HepG2 (cell line): Measurements from ENCODE around the gene BTG4. TPM values are rescaled to one million over a fixed set of nuclear protein-coding genes. Genes with fewer than 3 reads are reported as not detected.

Experiments
- ATAC-seq: fragments of 200-7000 bp; cut with Tn5 transposase; 3 replicates; pipeline ENCODE4 v1.9.1; 2020; ENCODE audit warnings: mild to moderate bottlenecking, moderate library complexity
- BruUV-seq: library from RNA; stranded (reverse); fragments of 400-500 nt; replicated peaks from 2 replicates; lab custom pipeline; 2021; lab: Mats Ljungman, UMichigan
- CTCF ChIA-PET: fragments of 300-600 bp; formaldehyde crosslinking; extraction: SDS; loops from one replicate; lab custom pipeline; 2021; ENCODE audit warnings: low total read pairs, inconsistent platforms, low intra/inter-chr PET ratio; lab: Yijun Ruan, JAX
- POLR2A ChIA-PET: fragments of 350-600 bp; sonication (Branson Sonifier 250); formaldehyde crosslinking; loops from one replicate; lab custom pipeline; 2020; ENCODE audit warnings: antibody characterized with exemption, inconsistent platforms; lab: Yijun Ruan, JAX
- DNase-seq: peaks from one replicate; pipeline ENCODE4 v3.0.0-alpha.2; 2015; ENCODE audit warnings: low spot score
- FAIRE-seq: peaks from 3 replicates; lab custom pipeline; 2011; peaks lifted over from hg19 to GRCh38; lab: Jason Lieb, UNC
- H2AFZ ChIP-seq: one replicate; pipeline ENCODE4 v1.6.1; 2011; ENCODE audit warnings: low read length, inconsistent platforms
- H3K27ac ChIP-seq: fragments of 300-600 bp; 3 replicates; pipeline ENCODE4 v1.8.0; 2011; ENCODE audit warnings: mixed run types, mild to moderate bottlenecking, mixed read lengths, low read length, inconsistent platforms; ENCODE audit not compliant: insufficient read depth; ENCODE audit errors: extremely low read length
- H3K27me3 ChIP-seq, 2 experiments: fragments of 200-600 bp in 1 of 2; 2 replicates in 1 of 2; 3 replicates in 1 of 2; pipeline versions ENCODE4 v1.6.0 to v1.8.0; 2011; ENCODE audit warnings: low read length in 2 of 2, mild to moderate bottlenecking in 2 of 2, moderate library complexity in 2 of 2, inconsistent platforms in 1 of 2; ENCODE audit not compliant: insufficient read depth in 2 of 2, control insufficient read depth in 1 of 2
- H3K36me3 ChIP-seq, 2 experiments: fragments of 200-600 bp in 1 of 2; replicated peaks in 1 of 2; 2 replicates in 1 of 2; 3 replicates in 1 of 2; pipeline versions ENCODE4 v1.5.1 to v1.8.0; 2011; ENCODE audit warnings: low read length in 2 of 2, inconsistent platforms in 1 of 2; ENCODE audit not compliant: insufficient read depth in 2 of 2, control insufficient read depth in 1 of 2
- H3K4me1 ChIP-seq: 2 replicates; pipeline ENCODE4 v1.5.1; 2012; ENCODE audit warnings: low read length, inconsistent platforms; ENCODE audit not compliant: insufficient read depth
- H3K4me2 ChIP-seq: 2 replicates; pipeline ENCODE4 v1.6.0; 2011; ENCODE audit warnings: low read depth, low read length, inconsistent platforms
- H3K4me3 ChIP-seq, 3 experiments: fragments of 200-600 bp in 1 of 3; sonication (generic), shearing (Covaris generic) in 1 of 3; replicated peaks in 1 of 3; 2 replicates each; pipeline ENCODE4 v1.5.1; 2011 to 2016; ENCODE audit warnings: low read length in 3 of 3, inconsistent platforms in 2 of 3, low read depth in 2 of 3, mild to moderate bottlenecking in 2 of 3, control low read depth in 1 of 3, mixed read lengths in 1 of 3; ENCODE audit not compliant: insufficient read depth in 1 of 3
- H3K79me2 ChIP-seq: one replicate; pipeline ENCODE4 v1.6.1; 2011; ENCODE audit warnings: low read length, inconsistent platforms; ENCODE audit not compliant: insufficient read depth
- H3K9ac ChIP-seq: 2 replicates; pipeline ENCODE4 v1.6.0; 2011; ENCODE audit warnings: mild to moderate bottlenecking, low read depth, low read length, inconsistent platforms; ENCODE audit not compliant: insufficient read depth
- H3K9me3 ChIP-seq: 2 replicates; pipeline ENCODE4 v1.5.1; 2012; ENCODE audit warnings: mild to moderate bottlenecking, low read length
- H4K20me1 ChIP-seq: 2 replicates; pipeline ENCODE4 v1.6.0; 2011; ENCODE audit warnings: inconsistent platforms, mild to moderate bottlenecking, low read length, moderate library complexity; ENCODE audit not compliant: insufficient read depth
- RNF2 ChIP-seq: fragments of 450-650 bp; conservative IDR thresholded peaks from 2 replicates; pipeline ENCODE4 v1.6.1; 2016; ENCODE audit warnings: low read depth
- ZFP36L1 ChIP-seq: sonication (generic); formaldehyde crosslinking; IDR thresholded peaks from 2 replicates; pipeline ENCODE4 v1.8.0; 2022; ENCODE audit warnings: mild to moderate bottlenecking, missing genetic modification reagents, moderate library complexity
- WGBS: methylation state at CpG from one replicate; pipeline ENCODE4 v1.1.6; 2017; ENCODE audit warnings: low lambda C conversion rate; 5-methylcytosine and 5-hydroxymethylcytosine counted together
- in situ Hi-C: cut with HindIII; loops from 2 replicates; pipeline ENCODE4 v1.10.0; 2017; ENCODE audit warnings: low pct_unique_long_range_greater_than_20kb; ENCODE audit not compliant: extremely low pct_ligation_motif_present
- intact Hi-C: fragments of 100-400 bp; cut with micrococcal nuclease; formaldehyde crosslinking; loops from one replicate; pipeline ENCODE4 v1.10.0; 2022; ENCODE audit not compliant: unreplicated experiment
- polyA plus RNA-seq, 8 experiments: library from polyadenylated mRNA; depleted of rRNA in 3 of 8; stranded (reverse) in 7 of 8; unstranded in 1 of 8; fragments of >200 nt; fragmentation: Illumina TruSeq in 4 of 8; extraction: Trizol in 4 of 8; gene quantifications; 2 replicates each; pipeline versions ENCODE4 v1.2.1 to v1.2.3, GENCODE V29; 2011 to 2016; ENCODE audit warnings: low read depth in 4 of 8, missing spikeins in 1 of 8, mixed read lengths in 1 of 8; ENCODE audit not compliant: insufficient read depth in 1 of 8
- total RNA-seq, 5 experiments: library from RNA; depleted of rRNA; stranded (reverse); fragments of >200 nt; fragmentation: Illumina TruSeq; extraction: Trizol; gene quantifications; 2 replicates each; pipeline ENCODE4 v1.2.3, GENCODE V29; 2016; ENCODE audit warnings: low read depth in 1 of 5
- TF ChIP-seq, protein P1 (sequence below): sonication (generic); formaldehyde crosslinking; IDR thresholded peaks from 2 replicates; pipeline ENCODE4 v1.4.0; 2020; ENCODE audit warnings: missing genetic modification reagents, borderline replicate concordance
- TF ChIP-seq, protein P2 (sequence below): IDR thresholded peaks from 2 replicates; pipeline ENCODE4 v1.6.1; 2016; ENCODE audit warnings: control low read depth
- TF ChIP-seq, protein P3 (sequence below): sonication (generic); formaldehyde crosslinking; IDR thresholded peaks from 2 replicates; pipeline ENCODE4 v1.8.0; 2022; ENCODE audit warnings: mild to moderate bottlenecking, missing genetic modification reagents, moderate library complexity

Gene BTG4
- total and polyA plus RNA-seq, 2 of the 13 experiments (the other 11 are each of a cell fraction or from before 2014, with no cell fraction given), result not detected

DNA sequence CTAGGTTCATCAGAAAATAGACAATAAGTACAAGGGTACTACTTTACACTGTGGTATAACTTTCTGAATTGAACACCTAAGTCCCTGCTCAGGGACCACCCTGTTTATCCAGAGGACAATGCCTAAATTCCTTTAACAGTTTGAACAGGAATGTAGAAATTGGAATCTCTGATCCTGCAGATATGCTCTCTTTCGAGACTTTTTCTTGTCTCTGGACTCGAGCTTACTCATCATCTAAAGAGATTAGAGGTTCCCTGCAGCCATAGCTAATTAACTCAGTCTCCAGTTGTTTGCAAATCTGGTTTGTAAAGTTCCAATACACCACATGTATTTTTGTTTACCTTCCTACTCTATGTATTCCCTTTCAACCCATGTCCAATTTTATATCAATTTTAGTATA is 3.4 kb upstream of the BTG4 start:
- intact Hi-C loops (no loop called here), in situ Hi-C loops (no loop called here)
- Histone ChIP-seq H3K4me3 (no peak overlapping the region), H3K36me3 (no peaks in the 10 kb centered on the region), H3K27me3 (peaks cover 0 to 24% of the 10 kb centered on the region in 2 experiments; a peak in 4 of 5 replicates), H4K20me1 (no peaks in the 10 kb centered on the region), H2AFZ (no peak overlapping the region), H3K27ac (no peak overlapping the region), H3K9ac (no peak overlapping the region), H3K4me2 (no peak overlapping the region), H3K9me3 (no peaks in the 10 kb centered on the region), H3K4me1 (peaks cover 10% of the 10 kb centered on the region; the same call in 1 of the 2 replicates), H3K79me2 (no peaks in the 10 kb centered on the region)
- no peak for ATAC-seq
- ChIA-PET CTCF (no interaction called here), POLR2A (no interaction called here)
- WGBS, result 4% methylated on average over 2 of the region's 2 CpGs
- TF ChIP-seq, protein P1, sequence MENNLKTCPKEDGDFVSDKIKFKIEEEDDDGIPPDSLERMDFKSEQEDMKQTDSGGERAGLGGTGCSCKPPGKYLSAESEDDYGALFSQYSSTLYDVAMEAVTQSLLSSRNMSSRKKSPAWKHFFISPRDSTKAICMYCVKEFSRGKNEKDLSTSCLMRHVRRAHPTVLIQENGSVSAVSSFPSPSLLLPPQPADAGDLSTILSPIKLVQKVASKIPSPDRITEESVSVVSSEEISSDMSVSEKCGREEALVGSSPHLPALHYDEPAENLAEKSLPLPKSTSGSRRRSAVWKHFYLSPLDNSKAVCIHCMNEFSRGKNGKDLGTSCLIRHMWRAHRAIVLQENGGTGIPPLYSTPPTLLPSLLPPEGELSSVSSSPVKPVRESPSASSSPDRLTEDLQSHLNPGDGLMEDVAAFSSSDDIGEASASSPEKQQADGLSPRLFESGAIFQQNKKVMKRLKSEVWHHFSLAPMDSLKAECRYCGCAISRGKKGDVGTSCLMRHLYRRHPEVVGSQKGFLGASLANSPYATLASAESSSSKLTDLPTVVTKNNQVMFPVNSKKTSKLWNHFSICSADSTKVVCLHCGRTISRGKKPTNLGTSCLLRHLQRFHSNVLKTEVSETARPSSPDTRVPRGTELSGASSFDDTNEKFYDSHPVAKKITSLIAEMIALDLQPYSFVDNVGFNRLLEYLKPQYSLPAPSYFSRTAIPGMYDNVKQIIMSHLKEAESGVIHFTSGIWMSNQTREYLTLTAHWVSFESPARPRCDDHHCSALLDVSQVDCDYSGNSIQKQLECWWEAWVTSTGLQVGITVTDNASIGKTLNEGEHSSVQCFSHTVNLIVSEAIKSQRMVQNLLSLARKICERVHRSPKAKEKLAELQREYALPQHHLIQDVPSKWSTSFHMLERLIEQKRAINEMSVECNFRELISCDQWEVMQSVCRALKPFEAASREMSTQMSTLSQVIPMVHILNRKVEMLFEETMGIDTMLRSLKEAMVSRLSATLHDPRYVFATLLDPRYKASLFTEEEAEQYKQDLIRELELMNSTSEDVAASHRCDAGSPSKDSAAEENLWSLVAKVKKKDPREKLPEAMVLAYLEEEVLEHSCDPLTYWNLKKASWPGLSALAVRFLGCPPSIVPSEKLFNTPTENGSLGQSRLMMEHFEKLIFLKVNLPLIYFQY (CRISPR knock-in tag), result no peak
- no peak for TF ChIP-seq RNF2
- TF ChIP-seq ZFP36L1, result no peak
- TF ChIP-seq, protein P2, sequence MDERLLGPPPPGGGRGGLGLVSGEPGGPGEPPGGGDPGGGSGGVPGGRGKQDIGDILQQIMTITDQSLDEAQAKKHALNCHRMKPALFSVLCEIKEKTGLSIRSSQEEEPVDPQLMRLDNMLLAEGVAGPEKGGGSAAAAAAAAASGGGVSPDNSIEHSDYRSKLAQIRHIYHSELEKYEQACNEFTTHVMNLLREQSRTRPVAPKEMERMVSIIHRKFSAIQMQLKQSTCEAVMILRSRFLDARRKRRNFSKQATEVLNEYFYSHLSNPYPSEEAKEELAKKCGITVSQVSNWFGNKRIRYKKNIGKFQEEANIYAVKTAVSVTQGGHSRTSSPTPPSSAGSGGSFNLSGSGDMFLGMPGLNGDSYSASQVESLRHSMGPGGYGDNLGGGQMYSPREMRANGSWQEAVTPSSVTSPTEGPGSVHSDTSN (CRISPR knock-in tag), result no peak
- TF ChIP-seq, protein P3, sequence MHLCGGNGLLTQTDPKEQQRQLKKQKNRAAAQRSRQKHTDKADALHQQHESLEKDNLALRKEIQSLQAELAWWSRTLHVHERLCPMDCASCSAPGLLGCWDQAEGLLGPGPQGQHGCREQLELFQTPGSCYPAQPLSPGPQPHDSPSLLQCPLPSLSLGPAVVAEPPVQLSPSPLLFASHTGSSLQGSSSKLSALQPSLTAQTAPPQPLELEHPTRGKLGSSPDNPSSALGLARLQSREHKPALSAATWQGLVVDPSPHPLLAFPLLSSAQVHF, result no peak
- no peak for FAIRE-seq
- no peak for DNase-seq
- no TSS peak for BruUV-seq
